B cell (primary cell): ENCODE data around the gene THAP5. TPM values are rescaled to one million over a fixed set of nuclear protein-coding genes. Genes with fewer than 3 reads are reported as not detected.

Source experiments
- ATAC-seq: fragments of 200-7000 bp; cut with Tn5 transposase; one replicate; pipeline ENCODE4 v1.10.0; 2021; ENCODE audit warnings: low read depth, mild to moderate bottlenecking, moderate number of reproducible peaks, moderate library complexity
- CTCF ChIA-PET: fragments of 350-600 bp; sonication (Branson Sonifier 250); formaldehyde crosslinking; loops from one replicate; lab custom pipeline; 2021; ENCODE audit warnings: antibody characterized with exemption, inconsistent platforms; lab: Charles Lee
- POLR2A ChIA-PET: fragments of 350-600 bp; sonication (Branson Sonifier 250); formaldehyde crosslinking; loops from one replicate; lab custom pipeline; 2021; ENCODE audit warnings: antibody characterized with exemption; lab: Charles Lee
- DNase-seq: peaks from one replicate; pipeline ENCODE4 v3.0.0; 2013
- H2AFZ ChIP-seq: 2 replicates; pipeline ENCODE4 v1.6.1; 2012; ENCODE audit warnings: mild to moderate bottlenecking, low read depth, low read length; ENCODE audit not compliant: insufficient read depth, poor library complexity, severe bottlenecking
- H3K27ac ChIP-seq, 2 donors: 1 replicate in 1 of 2; 2 replicates in 1 of 2; pipeline ENCODE4 v1.5.1; 2012 to 2013; ENCODE audit warnings: low read length in 2 of 2, mild to moderate bottlenecking in 2 of 2, moderate library complexity in 1 of 2
- H3K27me3 ChIP-seq, 4 experiments: fragments of 200-600 bp in 1 of 4; sonication (generic) in 1 of 4; replicated peaks in 1 of 4; 1 replicate in 2 of 4; 2 replicates in 2 of 4; pipeline versions ENCODE4 v1.6.1 to v1.7.0; 2013 to 2016; ENCODE audit warnings: low read length in 3 of 4, mild to moderate bottlenecking in 2 of 4, mixed read lengths in 1 of 4, moderate library complexity in 1 of 4; ENCODE audit not compliant: insufficient read depth in 4 of 4, control insufficient read depth in 3 of 4; ENCODE audit errors: control extremely low read depth in 1 of 4
- H3K36me3 ChIP-seq, 2 experiments: replicated peaks in 1 of 2; 1 replicate in 1 of 2; 2 replicates in 1 of 2; pipeline versions ENCODE4 v1.6.1 to v1.7.1; 2013; ENCODE audit warnings: low read length in 1 of 2; ENCODE audit not compliant: insufficient read depth in 2 of 2, control insufficient read depth in 1 of 2; ENCODE audit errors: control extremely low read depth in 1 of 2, extremely low read depth in 1 of 2
- H3K4me1 ChIP-seq, 2 donors: fragments of 200-600 bp in 1 of 2; sonication (generic) in 1 of 2; 1 replicate in 1 of 2; 2 replicates in 1 of 2; pipeline versions ENCODE4 v1.5.1 to v1.6.1; 2013 to 2017; ENCODE audit warnings: low read length in 2 of 2; ENCODE audit not compliant: control insufficient read depth in 2 of 2, insufficient read depth in 2 of 2
- H3K4me2 ChIP-seq: replicated peaks from 2 replicates; pipeline ENCODE3; 2012; ENCODE audit warnings: mild to moderate bottlenecking, low read depth, low read length; ENCODE audit not compliant: poor library complexity, severe bottlenecking
- H3K4me3 ChIP-seq, 5 experiments: fragments of 200-600 bp in 1 of 5; sonication (generic) in 1 of 5; 1 replicate in 3 of 5; 2 replicates in 2 of 5; pipeline versions ENCODE4 v1.5.1 to v1.7.0; 2011 to 2016; ENCODE audit warnings: low read length in 4 of 5, mild to moderate bottlenecking in 4 of 5, low read depth in 2 of 5, control low read depth in 1 of 5, moderate library complexity in 1 of 5; ENCODE audit not compliant: insufficient read depth in 1 of 5; ENCODE audit errors: control extremely low read depth in 1 of 5, extremely low read depth in 1 of 5
- H3K79me2 ChIP-seq: fragments of 200-600 bp; sonication (generic); one replicate; pipeline ENCODE4 v1.6.0; 2016; ENCODE audit warnings: low read length; ENCODE audit not compliant: control insufficient read depth, insufficient read depth
- H3K9ac ChIP-seq: fragments of 200-600 bp; sonication (generic); 2 replicates; pipeline ENCODE4 v1.6.1; 2017; ENCODE audit warnings: mild to moderate bottlenecking, low read length, moderate library complexity
- H3K9me3 ChIP-seq, 3 donors: one replicate each; pipeline versions ENCODE4 v1.6.1 to v1.7.1; 2013; ENCODE audit warnings: low read length in 2 of 3; ENCODE audit not compliant: control insufficient read depth in 2 of 3, insufficient read depth in 1 of 3; ENCODE audit errors: control extremely low read depth in 1 of 3
- H4K20me1 ChIP-seq: 2 replicates; pipeline ENCODE4 v1.6.0; 2012; ENCODE audit warnings: mild to moderate bottlenecking, low read length; ENCODE audit not compliant: insufficient read depth, control insufficient read depth, poor library complexity, severe bottlenecking
- H3K27ac Mint-ChIP-seq: one replicate; pipeline ENCODE4 v1.8.0; 2021; ENCODE audit warnings: mixed read lengths
- H3K27me3 Mint-ChIP-seq: one replicate; pipeline ENCODE4 v1.8.0; 2021; ENCODE audit warnings: mixed read lengths
- H3K4me1 Mint-ChIP-seq: one replicate; pipeline ENCODE4 v1.8.0; 2021; ENCODE audit warnings: mixed read lengths
- H3K4me3 Mint-ChIP-seq: one replicate; pipeline ENCODE4 v1.8.0; 2021; ENCODE audit warnings: mixed read lengths
- H3K9me3 Mint-ChIP-seq: one replicate; pipeline ENCODE4 v1.8.0; 2022; ENCODE audit warnings: mixed read lengths; ENCODE audit not compliant: insufficient read depth
- CTCF ChIP-seq: fragments of 200-600 bp; IDR thresholded peaks from one replicate; pipeline ENCODE4 v1.8.0; 2022; ENCODE audit warnings: antibody characterized with exemption, mild to moderate bottlenecking
- EZH2 ChIP-seq: IDR thresholded peaks from 2 replicates; pipeline ENCODE4 v1.6.1; 2012; ENCODE audit warnings: borderline replicate concordance, low read depth, mild to moderate bottlenecking, moderate library complexity, low read length; ENCODE audit not compliant: insufficient read depth, poor library complexity, severe bottlenecking
- WGBS: methylation state at CpG from one replicate; pipeline ENCODE4 v1.1.5; 2013; ENCODE audit warnings: missing lambda C conversion rate; ENCODE audit not compliant: insufficient coverage; 5-methylcytosine and 5-hydroxymethylcytosine counted together
- intact Hi-C: fragments of 100-400 bp; cut with micrococcal nuclease; formaldehyde crosslinking; loops from one replicate; pipeline ENCODE4 v1.10.0; 2022
- polyA plus RNA-seq: library from polyadenylated mRNA; depleted of rRNA; stranded (reverse); fragments of >200 nt; gene quantifications from 2 replicates; pipeline ENCODE4 v1.2.3, GENCODE V29; 2012
- total RNA-seq, 2 donors: library from RNA; stranded (reverse); fragments of 120-200 nt in 1 of 2; gene quantifications; 1 replicate in 1 of 2; 2 replicates in 1 of 2; pipeline versions ENCODE4 v1.2.3 to v1.2.4, GENCODE V29; 2013 to 2022

Gene THAP5
- total and polyA plus RNA-seq, 2 donors (not counting 1 experiment from before 2014, with no cell fraction given), result 9.3 to 49.0 TPM

- H3K4me3 Mint-ChIP-seq, result no peak overlapping the region
- H3K27me3 Mint-ChIP-seq, result no peaks in the 10 kb centered on the region
- H3K9me3 Mint-ChIP-seq, result peaks cover 2% of the 10 kb centered on the region
- H3K27ac ChIP-seq, result no peak overlapping the region
- no peak overlapping the region for H2AFZ ChIP-seq
- no peak for ATAC-seq
- H3K27me3 ChIP-seq, result no peaks in the 10 kb centered on the region
- H3K9ac ChIP-seq, result no peak overlapping the region
- no peak overlapping the region for H3K4me2 ChIP-seq
- no peak for DNase-seq
- H3K4me1 Mint-ChIP-seq, result peaks cover 7% of the 10 kb centered on the region
- no peak overlapping the region for H3K27ac Mint-ChIP-seq
- peaks cover 6 to 33% of the 10 kb centered on the region in 2 experiments for H3K36me3 ChIP-seq
- no peaks in the 10 kb centered on the region for H3K4me1 ChIP-seq
- TF ChIP-seq CTCF (no peak), EZH2 (no peak)
- 98% methylated on average over 7 of the region's 7 CpGs for WGBS
- CTCF ChIA-PET, result interaction anchor here (0.8 kb wide), 1 partner anchor 53 kb away, joined by 3 read pairs; the partner anchor contains the start of gene PNPLA8
- intact Hi-C loops, result no loop called here
- no peak overlapping the region for H3K4me3 ChIP-seq
- H3K79me2 ChIP-seq, result peaks cover 34% of the 10 kb centered on the region
- H3K9me3 ChIP-seq, result peaks cover 0 to 18% (median 6%) of the 10 kb centered on the region in 3 donors
- POLR2A ChIA-PET, result no interaction called here
- H4K20me1 ChIP-seq, result peaks cover 22% of the 10 kb centered on the region
These were observed 9.4 kb upstream of the THAP5 start for GRCh38 chr7:108578937-108579336.

GRCh38 chr7:108576116-108576515 is 6.6 kb upstream of the THAP5 start:
- WGBS, result 100% methylated on average over 1 of the region's 1 CpG
- Histone ChIP-seq H3K4me3 (no peak overlapping the region), H3K79me2 (peaks cover 60% of the 10 kb centered on the region), H3K4me2 (no peak overlapping the region), H4K20me1 (peaks cover 22% of the 10 kb centered on the region), H3K36me3 (peaks cover 12 to 47% of the 10 kb centered on the region in 2 experiments), H3K9me3 (peaks cover 0 to 18% (median 6%) of the 10 kb centered on the region in 3 donors), H2AFZ (no peak overlapping the region), H3K27me3 (no peaks in the 10 kb centered on the region), H3K27ac (no peak overlapping the region), H3K4me1 (peaks cover 3 to 7% of the 10 kb centered on the region in 2 donors), H3K9ac (no peak overlapping the region)
- peaks cover 19% of the 10 kb centered on the region for H3K4me1 Mint-ChIP-seq
- H3K4me3 Mint-ChIP-seq, result no peak overlapping the region
- DNase-seq (no peak), ATAC-seq (no peak)
- peaks cover 2% of the 10 kb centered on the region for H3K9me3 Mint-ChIP-seq
- H3K27me3 Mint-ChIP-seq, result no peaks in the 10 kb centered on the region
- no peak overlapping the region for H3K27ac Mint-ChIP-seq
- ChIA-PET CTCF (interaction anchor here (1.4 kb wide), 1 partner anchor 466 kb away, joined by 4 read pairs; no protein-coding TSS in a partner anchor), POLR2A (interaction anchor here (0.7 kb wide), 1 partner anchor 79 kb away, joined by 4 read pairs; no protein-coding TSS in a partner anchor)
- intact Hi-C loops, result no loop called here
- no peak for TF ChIP-seq EZH2
- no peak for TF ChIP-seq CTCF
